K562 (cell line): ENCODE measurements around the gene PLS1. TPM values are rescaled to one million over a fixed set of nuclear protein-coding genes. Genes with fewer than 3 reads are reported as not detected.
A peak's percentile ranks its signal among the peaks of the same experiment; 100 is the strongest.

Experiments used
- ATAC-seq: fragments of 200-7000 bp; cut with Tn5 transposase; 3 replicates; pipeline ENCODE4 v1.9.1; 2020; ENCODE audit warnings: moderate library complexity
- BruUV-seq: library from RNA; stranded (reverse); fragments of 400-500 nt; replicated peaks from 2 replicates; lab custom pipeline; 2021; lab: Mats Ljungman, UMichigan
- CTCF ChIA-PET: fragments of 300-600 bp; formaldehyde crosslinking; extraction: SDS; loops from one replicate; lab custom pipeline; 2021; ENCODE audit warnings: low intra/inter-chr PET ratio; lab: Yijun Ruan, JAX
- POLR2A ChIA-PET: fragments of 300-600, 350-650 bp; sonication (Branson Sonifier 250); formaldehyde crosslinking; extraction: SDS; loops from one replicate; lab custom pipeline; 2021; ENCODE audit warnings: antibody characterized with exemption, inconsistent platforms; lab: Yijun Ruan, JAX
- DNase-seq, 4 experiments: peaks; one replicate each; pipeline versions ENCODE4 v3.0.0 to v3.0.0-alpha.2; 2011 to 2018; ENCODE audit warnings: low spot score in 3 of 4, mixed read lengths in 3 of 4; ENCODE audit errors: extremely low read depth in 1 of 4
- FAIRE-seq: peaks from 2 replicates; lab custom pipeline; 2011; peaks lifted over from hg19 to GRCh38; lab: Jason Lieb, UNC
- H2AFZ ChIP-seq: 2 replicates; pipeline ENCODE4 v1.6.0; 2011; ENCODE audit warnings: low read depth, low read length, control low read depth, inconsistent platforms
- H3K27ac ChIP-seq: fragments of 200-600 bp; 3 replicates; pipeline ENCODE4 v1.8.0; 2011; ENCODE audit warnings: low read depth, mild to moderate bottlenecking, control low read depth, inconsistent platforms, low read length, moderate library complexity, mixed read lengths; ENCODE audit errors: extremely low read depth
- H3K27me3 ChIP-seq, 2 experiments: fragments of 300-600 bp in 1 of 2; 2 replicates in 1 of 2; 3 replicates in 1 of 2; pipeline versions ENCODE4 v1.6.0 to v1.8.0; 2011; ENCODE audit warnings: inconsistent platforms in 2 of 2, low read length in 2 of 2, mild to moderate bottlenecking in 1 of 2, mixed read lengths in 1 of 2, moderate library complexity in 1 of 2; ENCODE audit not compliant: control insufficient read depth in 2 of 2, insufficient read depth in 2 of 2
- H3K36me3 ChIP-seq: fragments of 300-600 bp; 3 replicates; pipeline ENCODE4 v1.8.0; 2011; ENCODE audit warnings: mild to moderate bottlenecking, low read length, inconsistent platforms; ENCODE audit not compliant: control insufficient read depth, insufficient read depth
- H3K4me1 ChIP-seq, 2 experiments: fragments of 200-600 bp in 1 of 2; replicated peaks in 1 of 2; 2 replicates in 1 of 2; 3 replicates in 1 of 2; pipeline versions ENCODE4 v1.5.1 to v1.8.0; 2011; ENCODE audit warnings: inconsistent platforms in 2 of 2, low read length in 2 of 2, mild to moderate bottlenecking in 1 of 2, mixed read lengths in 1 of 2, moderate library complexity in 1 of 2; ENCODE audit not compliant: control insufficient read depth in 2 of 2, insufficient read depth in 2 of 2
- H3K4me2 ChIP-seq: 2 replicates; pipeline ENCODE4 v1.6.1; 2011; ENCODE audit warnings: low read length, control low read depth, inconsistent platforms, mixed read lengths; ENCODE audit not compliant: insufficient read depth
- H3K4me3 ChIP-seq: fragments of 200-600 bp; sonication (generic), shearing (Covaris generic); 2 replicates; pipeline ENCODE4 v1.5.1; 2016; ENCODE audit warnings: control low read depth, inconsistent platforms
- H3K79me2 ChIP-seq: fragments of 200-600 bp; 3 replicates; pipeline ENCODE4 v1.8.0; 2011; ENCODE audit warnings: low read length, inconsistent platforms; ENCODE audit not compliant: control insufficient read depth, insufficient read depth
- H3K9ac ChIP-seq, 2 experiments: 2 replicates each; pipeline versions ENCODE4 v1.6.0 to v1.6.1; 2011; ENCODE audit warnings: low read depth in 2 of 2, low read length in 2 of 2, control low read depth in 1 of 2, inconsistent platforms in 1 of 2, mild to moderate bottlenecking in 1 of 2, mixed read lengths in 1 of 2; ENCODE audit not compliant: insufficient read depth in 1 of 2
- H3K9me1 ChIP-seq: one replicate; pipeline ENCODE4 v1.6.0; 2011; ENCODE audit warnings: inconsistent platforms, mild to moderate bottlenecking, low read length, moderate library complexity; ENCODE audit not compliant: control insufficient read depth, insufficient read depth
- H3K9me3 ChIP-seq: replicated peaks from 2 replicates; pipeline ENCODE4 v1.5.1; 2011; ENCODE audit warnings: low read depth, low read length, inconsistent platforms; ENCODE audit not compliant: control insufficient read depth, insufficient read depth
- H4K20me1 ChIP-seq: replicated peaks from 2 replicates; pipeline ENCODE4 v1.6.1; 2011; ENCODE audit warnings: low read length, inconsistent platforms, mixed read lengths; ENCODE audit not compliant: control insufficient read depth, insufficient read depth
- MTA2 ChIP-seq: fragments of 450-650 bp; IDR thresholded peaks from 2 replicates; pipeline ENCODE4 v1.6.1; 2016; ENCODE audit warnings: low read depth
- NFIC ChIP-seq: fragments of 450-650 bp; IDR thresholded peaks from 2 replicates; pipeline ENCODE4 v1.6.1; 2017; ENCODE audit warnings: mild to moderate bottlenecking, inconsistent platforms
- NR2C1 ChIP-seq, 2 experiments: fragments of 450-650 bp; IDR thresholded peaks; 2 replicates each; pipeline ENCODE4 v1.6.1; 2017; ENCODE audit warnings: mild to moderate bottlenecking in 2 of 2, antibody characterized with exemption in 1 of 2, inconsistent platforms in 1 of 2, missing compliant biosample characterization in 1 of 2, missing genetic modification characterization in 1 of 2
- SLC30A9 ChIP-seq: fragments of 250-450 bp; sonication (Bioruptor Pico); IDR thresholded peaks from 2 replicates; pipeline ENCODE4 v1.8.0; 2022; ENCODE audit warnings: mild to moderate bottlenecking, moderate library complexity
- SMC3 ChIP-seq: conservative IDR thresholded peaks from 2 replicates; pipeline ENCODE4 v1.6.1; 2011; ENCODE audit warnings: low read depth, low read length, improper control_type of control experiment; ENCODE audit not compliant: insufficient read depth
- ZNF445 ChIP-seq: fragments of 250-450 bp; sonication (Bioruptor Pico); IDR thresholded peaks from 2 replicates; pipeline ENCODE4 v1.4.0; 2020; ENCODE audit warnings: low read depth, mild to moderate bottlenecking, moderate library complexity
- ZNF766 ChIP-seq: fragments of 200-800 bp; sonication (Bioruptor generic); conservative IDR thresholded peaks from 2 replicates; pipeline ENCODE4 v1.6.1; 2016; ENCODE audit warnings: missing genetic modification characterization, missing compliant biosample characterization
- WGBS: fragments of 100-300 bp; shearing (Covaris generic); methylation state at CpG from one replicate; pipeline ENCODE4 v1.1.6; 2016; ENCODE audit warnings: low coverage, mixed read lengths; ENCODE audit not compliant: insufficient coverage; ENCODE audit errors: missing lambda C conversion rate; 5-methylcytosine and 5-hydroxymethylcytosine counted together
- in situ Hi-C: fragments of 300-500 bp; cut with MboI; formaldehyde crosslinking; loops from 4 replicates; pipeline ENCODE4 v1.15.0; 2018; ENCODE audit warnings: inconsistent platforms, mixed read lengths
- intact Hi-C: fragments of 100-400 bp; cut with micrococcal nuclease; formaldehyde crosslinking; loops from 2 replicates; pipeline ENCODE4 v1.14.2; 2022
- polyA plus RNA-seq, 8 experiments: library from polyadenylated mRNA; depleted of rRNA in 4 of 8; stranded (reverse) in 5 of 8; unstranded in 3 of 8; fragments of >200 nt; fragmentation: Nextera tagmentation in 2 of 8; fragmentation: Illumina TruSeq in 1 of 8; extraction: Ambion mirVana in 2 of 8; extraction: Trizol in 1 of 8; gene quantifications; 2 replicates each; pipeline versions ENCODE4 v1.2.1 to v1.2.3, GENCODE V29; 2011 to 2014; ENCODE audit warnings: inconsistent platforms in 1 of 8, missing spikeins in 1 of 8
- total RNA-seq, 7 experiments: library from RNA; depleted of rRNA in 6 of 7; stranded (reverse); fragments of >200 nt in 6 of 7; fragmentation: Illumina TruSeq in 2 of 7; extraction: Trizol in 2 of 7; gene quantifications; 2 replicates each; pipeline versions ENCODE4 v1.2.1 to v1.2.3, GENCODE V29; 2011 to 2021; ENCODE audit warnings: low replicate concordance in 1 of 7
- TF ChIP-seq, protein P1 (sequence below): fragments of 250-450 bp; sonication (Bioruptor Pico); IDR thresholded peaks from 2 replicates; pipeline ENCODE4 v1.4.0; 2020

Gene PLS1
- total and polyA plus RNA-seq, 9 of the 15 experiments (the other 6 are each of a cell fraction or from before 2014, with no cell fraction given): 6.1 to 21.3 (median 13.0) TPM

- BruUV-seq: no TSS peak
- Histone ChIP-seq H2AFZ (no peak overlapping the region), H3K27me3 (no peaks in the 10 kb centered on the region), H3K36me3 (no peaks in the 10 kb centered on the region), H3K27ac (no peak overlapping the region), H4K20me1 (no peaks in the 10 kb centered on the region), H3K9me3 (no peaks in the 10 kb centered on the region), H3K9me1 (no peaks in the 10 kb centered on the region), H3K9ac (no peak overlapping the region), H3K4me2 (no peak overlapping the region), H3K4me1 (no peaks in the 10 kb centered on the region), H3K79me2 (no peaks in the 10 kb centered on the region), H3K4me3 (no peak overlapping the region)
- FAIRE-seq: peak; percentile 94
- ChIA-PET POLR2A (interaction anchor here (1.0 kb wide), 2 partner anchors 8 to 137 kb away, joined by 5 read pairs; partner anchors contain the start of genes ATR and TRPC1), CTCF (interaction anchor here (0.6 to 3.4 kb wide), 7 partner anchors 9 to 407 kb away, joined by 3 to 20 read pairs (median 6); partner anchors contain the start of gene PLS1)
- intact Hi-C loops (loop anchor here (2.0 kb wide), 3 partner anchors 242 to 408 kb away; no protein-coding TSS in a partner anchor), in situ Hi-C loops (loop anchor here (5.0 to 10.0 kb wide), 2 partner anchors 318 to 405 kb away; no protein-coding TSS in a partner anchor)
- 3% methylated on average over 2 of the region's 2 CpGs for WGBS
- peak; percentile 43 to 77 (median 54) for DNase-seq
- peak; percentile 93 for ATAC-seq
- TF ChIP-seq SMC3 (peak; percentile 58), SLC30A9 (CRISPR knock-in tag) (no peak), NFIC (peak; percentile 97), ZNF445 (no peak), ZNF766 (CRISPR knock-in tag) (no peak), MTA2 (no peak), NR2C1 (IDR thresholded peaks at IDR 0.05) (no peak), NR2C1 (tag; IDR thresholded peaks at IDR 0.05) (no peak)
- TF ChIP-seq, protein P1, sequence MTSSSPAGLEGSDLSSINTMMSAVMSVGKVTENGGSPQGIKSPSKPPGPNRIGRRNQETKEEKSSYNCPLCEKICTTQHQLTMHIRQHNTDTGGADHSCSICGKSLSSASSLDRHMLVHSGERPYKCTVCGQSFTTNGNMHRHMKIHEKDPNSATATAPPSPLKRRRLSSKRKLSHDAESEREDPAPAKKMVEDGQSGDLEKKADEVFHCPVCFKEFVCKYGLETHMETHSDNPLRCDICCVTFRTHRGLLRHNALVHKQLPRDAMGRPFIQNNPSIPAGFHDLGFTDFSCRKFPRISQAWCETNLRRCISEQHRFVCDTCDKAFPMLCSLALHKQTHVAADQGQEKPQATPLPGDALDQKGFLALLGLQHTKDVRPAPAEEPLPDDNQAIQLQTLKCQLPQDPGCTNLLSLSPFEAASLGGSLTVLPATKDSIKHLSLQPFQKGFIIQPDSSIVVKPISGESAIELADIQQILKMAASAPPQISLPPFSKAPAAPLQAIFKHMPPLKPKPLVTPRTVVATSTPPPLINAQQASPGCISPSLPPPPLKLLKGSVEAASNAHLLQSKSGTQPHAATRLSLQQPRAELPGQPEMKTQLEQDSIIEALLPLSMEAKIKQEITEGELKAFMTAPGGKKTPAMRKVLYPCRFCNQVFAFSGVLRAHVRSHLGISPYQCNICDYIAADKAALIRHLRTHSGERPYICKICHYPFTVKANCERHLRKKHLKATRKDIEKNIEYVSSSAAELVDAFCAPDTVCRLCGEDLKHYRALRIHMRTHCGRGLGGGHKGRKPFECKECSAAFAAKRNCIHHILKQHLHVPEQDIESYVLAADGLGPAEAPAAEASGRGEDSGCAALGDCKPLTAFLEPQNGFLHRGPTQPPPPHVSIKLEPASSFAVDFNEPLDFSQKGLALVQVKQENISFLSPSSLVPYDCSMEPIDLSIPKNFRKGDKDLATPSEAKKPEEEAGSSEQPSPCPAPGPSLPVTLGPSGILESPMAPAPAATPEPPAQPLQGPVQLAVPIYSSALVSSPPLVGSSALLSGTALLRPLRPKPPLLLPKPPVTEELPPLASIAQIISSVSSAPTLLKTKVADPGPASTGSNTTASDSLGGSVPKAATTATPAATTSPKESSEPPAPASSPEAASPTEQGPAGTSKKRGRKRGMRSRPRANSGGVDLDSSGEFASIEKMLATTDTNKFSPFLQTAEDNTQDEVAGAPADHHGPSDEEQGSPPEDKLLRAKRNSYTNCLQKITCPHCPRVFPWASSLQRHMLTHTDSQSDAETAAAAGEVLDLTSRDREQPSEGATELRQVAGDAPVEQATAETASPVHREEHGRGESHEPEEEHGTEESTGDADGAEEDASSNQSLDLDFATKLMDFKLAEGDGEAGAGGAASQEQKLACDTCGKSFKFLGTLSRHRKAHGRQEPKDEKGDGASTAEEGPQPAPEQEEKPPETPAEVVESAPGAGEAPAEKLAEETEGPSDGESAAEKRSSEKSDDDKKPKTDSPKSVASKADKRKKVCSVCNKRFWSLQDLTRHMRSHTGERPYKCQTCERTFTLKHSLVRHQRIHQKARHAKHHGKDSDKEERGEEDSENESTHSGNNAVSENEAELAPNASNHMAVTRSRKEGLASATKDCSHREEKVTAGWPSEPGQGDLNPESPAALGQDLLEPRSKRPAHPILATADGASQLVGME (CRISPR knock-in tag): no peak
Observed at GRCh38 chr3:142586803-142587406, 9.3 kb upstream of the PLS1 start.
